Common myeloid progenitor, CD34-positive (primary cell): Measurements from ENCODE around the gene BPIFB6.

ENCODE experiments used
- CTCF ChIA-PET: fragments of 350-600 bp; sonication (Branson Sonifier 250); formaldehyde crosslinking; loops from one replicate; lab custom pipeline; 2021; ENCODE audit warnings: antibody characterized with exemption; lab: Charles Lee
- POLR2A ChIA-PET: fragments of 350-600 bp; sonication (Branson Sonifier 250); formaldehyde crosslinking; loops from one replicate; lab custom pipeline; 2021; ENCODE audit warnings: antibody characterized with exemption; lab: Charles Lee
- DNase-seq, 3 donors: peaks; one replicate each; pipeline versions ENCODE4 v3.0.0 to v3.0.0-alpha.2; 2013
- H3K27ac ChIP-seq, 2 experiments: 1 replicate in 1 of 2; 2 replicates in 1 of 2; pipeline ENCODE4 v1.7.0; 2013; ENCODE audit warnings: inconsistent platforms in 2 of 2, low read length in 2 of 2, mild to moderate bottlenecking in 2 of 2, low read depth in 1 of 2, moderate library complexity in 1 of 2; ENCODE audit not compliant: severe bottlenecking in 2 of 2, insufficient read depth in 1 of 2, poor library complexity in 1 of 2
- H3K27me3 ChIP-seq, 5 experiments: replicated peaks in 2 of 5; 1 replicate in 3 of 5; 2 replicates in 2 of 5; pipeline versions ENCODE4 v1.6.1 to v1.7.0; 2013; ENCODE audit warnings: low read length in 4 of 5, mild to moderate bottlenecking in 2 of 5, moderate library complexity in 2 of 5, inconsistent platforms in 1 of 5; ENCODE audit not compliant: insufficient read depth in 5 of 5, control insufficient read depth in 4 of 5
- H3K36me3 ChIP-seq, 4 experiments: 1 replicate in 2 of 4; 2 replicates in 2 of 4; pipeline versions ENCODE4 v1.6.1 to v1.7.0; 2013; ENCODE audit warnings: low read length in 3 of 4, control low read depth in 1 of 4, mild to moderate bottlenecking in 1 of 4; ENCODE audit not compliant: control insufficient read depth in 4 of 4, insufficient read depth in 4 of 4
- H3K4me1 ChIP-seq, 4 experiments: 1 replicate in 3 of 4; 2 replicates in 1 of 4; pipeline versions ENCODE4 v1.6.1 to v1.7.1; 2013; ENCODE audit warnings: low read length in 3 of 4, mild to moderate bottlenecking in 3 of 4, control low read depth in 1 of 4, inconsistent platforms in 1 of 4, moderate library complexity in 1 of 4; ENCODE audit not compliant: control insufficient read depth in 4 of 4, insufficient read depth in 4 of 4; ENCODE audit errors: control extremely low read depth in 1 of 4
- H3K4me3 ChIP-seq, 7 experiments: 1 replicate in 4 of 7; 2 replicates in 3 of 7; pipeline versions ENCODE4 v1.5.1 to v1.7.0; 2013; ENCODE audit warnings: mild to moderate bottlenecking in 7 of 7, low read length in 6 of 7, moderate library complexity in 6 of 7, inconsistent platforms in 2 of 7, low read depth in 2 of 7, control low read depth in 1 of 7; ENCODE audit not compliant: insufficient read depth in 4 of 7, control insufficient read depth in 1 of 7; ENCODE audit errors: extremely low read depth in 1 of 7
- H3K9me3 ChIP-seq, 5 experiments: 1 replicate in 4 of 5; 2 replicates in 1 of 5; pipeline versions ENCODE4 v1.6.1 to v1.7.1; 2013; ENCODE audit warnings: low read length in 4 of 5, mild to moderate bottlenecking in 2 of 5, inconsistent platforms in 1 of 5, low read depth in 1 of 5, moderate library complexity in 1 of 5; ENCODE audit not compliant: control insufficient read depth in 4 of 5, insufficient read depth in 2 of 5; ENCODE audit errors: control extremely low read depth in 1 of 5
- WGBS: methylation state at CpG from one replicate; pipeline ENCODE4 v1.1.5; 2013; ENCODE audit not compliant: insufficient coverage; 5-methylcytosine and 5-hydroxymethylcytosine counted together

BPIFB6 gene

GRCh38 chr20:33008336-33009213 lies 22.9 kb upstream of the BPIFB6 start:
- no peak overlapping the region for H3K27ac ChIP-seq
- ChIA-PET CTCF (interaction anchor here (1.1 kb wide), 1 partner anchor 10 kb away, joined by 3 read pairs; no protein-coding TSS in a partner anchor), POLR2A (no interaction called here)
- DNase-seq, result no peak
- no peaks in the 10 kb centered on the region for H3K27me3 ChIP-seq
- H3K4me3 ChIP-seq, result no peak overlapping the region
- 97% methylated on average over 22 of the region's 23 CpGs for WGBS
- peaks cover 0 to 4% (median 3%) of the 10 kb centered on the region in 5 experiments for H3K9me3 ChIP-seq
- H3K4me1 ChIP-seq, result no peaks in the 10 kb centered on the region
- no peaks in the 10 kb centered on the region for H3K36me3 ChIP-seq

- peaks cover 0 to 4% (median 3%) of the 10 kb centered on the region in 5 experiments for H3K9me3 ChIP-seq
- CTCF ChIA-PET, result interaction anchor here (1.1 kb wide), 1 partner anchor 11 kb away, joined by 3 read pairs; no protein-coding TSS in a partner anchor
- H3K27ac ChIP-seq, result no peak overlapping the region
- H3K4me3 ChIP-seq, result no peak overlapping the region
- POLR2A ChIA-PET, result no interaction called here
- DNase-seq, result no peak
- 91% methylated on average over 17 of the region's 19 CpGs for WGBS
- H3K27me3 ChIP-seq, result no peaks in the 10 kb centered on the region
- H3K4me1 ChIP-seq, result no peaks in the 10 kb centered on the region
- no peaks in the 10 kb centered on the region for H3K36me3 ChIP-seq
Observed at GRCh38 chr20:33009214-33010132, 22.0 kb upstream of the BPIFB6 start.

- no peaks in the 10 kb centered on the region for H3K4me1 ChIP-seq
- ChIA-PET CTCF (interaction anchor here (0.6 to 1.1 kb wide), 2 partner anchors 12 to 65 kb away, joined by 3 read pairs; no protein-coding TSS in a partner anchor), POLR2A (no interaction called here)
- no peaks in the 10 kb centered on the region for H3K36me3 ChIP-seq
- WGBS, result 100% methylated on average over 2 of the region's 5 CpGs
- H3K27me3 ChIP-seq, result no peaks in the 10 kb centered on the region
- no peak overlapping the region for H3K27ac ChIP-seq
- no peak for DNase-seq
- no peak overlapping the region for H3K4me3 ChIP-seq
- H3K9me3 ChIP-seq, result peaks cover 0 to 4% (median 3%) of the 10 kb centered on the region in 5 experiments
Observed at GRCh38 chr20:33010133-33010504, 21.3 kb upstream of the BPIFB6 start.

GRCh38 chr20:33010674-33011449 lies 20.6 kb upstream of the BPIFB6 start:
- no peaks in the 10 kb centered on the region for H3K4me1 ChIP-seq
- no peaks in the 10 kb centered on the region for H3K9me3 ChIP-seq
- CTCF ChIA-PET, result interaction anchor here (0.6 kb wide), 1 partner anchor 66 kb away, joined by 3 read pairs; no protein-coding TSS in a partner anchor
- H3K27ac ChIP-seq, result no peak overlapping the region
- H3K36me3 ChIP-seq, result no peaks in the 10 kb centered on the region
- no peaks in the 10 kb centered on the region for H3K27me3 ChIP-seq
- no peak overlapping the region for H3K4me3 ChIP-seq
- POLR2A ChIA-PET, result no interaction called here
- no peak for DNase-seq
- WGBS, result 89% methylated on average over 8 of the region's 8 CpGs

GRCh38 chr20:33012327-33013189 lies 18.9 kb upstream of the BPIFB6 start:
- POLR2A ChIA-PET, result no interaction called here
- WGBS, result 92% methylated on average over 14 of the region's 15 CpGs
- Histone ChIP-seq H3K9me3 (no peaks in the 10 kb centered on the region), H3K36me3 (no peaks in the 10 kb centered on the region), H3K27me3 (no peaks in the 10 kb centered on the region), H3K4me3 (no peak overlapping the region), H3K4me1 (no peaks in the 10 kb centered on the region), H3K27ac (no peak overlapping the region)
- CTCF ChIA-PET, result interaction anchor here (0.9 to 1.3 kb wide), 2 partner anchors 8 to 111 kb away, joined by 3 to 4 read pairs; partner anchors contain the start of gene SUN5
- DNase-seq, result no peak
